GM21737 (cell line): ENCODE data around the gene AFDN.

ENCODE experiments used
- ATAC-seq: cut with Tn5 transposase; IDR thresholded peaks from one replicate; pipeline ENCODE4 v1.9.1; 2021; ENCODE audit warnings: mild to moderate bottlenecking, moderate library complexity; ENCODE audit not compliant: unreplicated experiment

The AFDN gene

GRCh38 chr6:167794161-167795157, 32.3 kb upstream of the AFDN start:
- no peak for ATAC-seq

GRCh38 chr6:167795321-167795811, 31.3 kb upstream of the AFDN start:
- ATAC-seq = no peak

GRCh38 chr6:167795874-167796191, 30.9 kb upstream of the AFDN start:
- no peak for ATAC-seq

GRCh38 chr6:167796192-167796981, 30.3 kb upstream of the AFDN start:
- ATAC-seq = no peak

GRCh38 chr6:167797011-167797471, 29.7 kb upstream of the AFDN start:
- no peak for ATAC-seq

- ATAC-seq = no peak
These were observed 29.0 kb upstream of the AFDN start for GRCh38 chr6:167797476-167798265.

- no peak for ATAC-seq
These were observed 28.3 kb upstream of the AFDN start for GRCh38 chr6:167798453-167798852.

- ATAC-seq = no peak
These were observed 27.5 kb upstream of the AFDN start for GRCh38 chr6:167799033-167799821.

GRCh38 chr6:167800549-167800948, 26.2 kb upstream of the AFDN start:
- no peak for ATAC-seq

GRCh38 chr6:167801263-167801662, 25.4 kb upstream of the AFDN start:
- ATAC-seq = no peak

GRCh38 chr6:167802339-167802738, 24.4 kb upstream of the AFDN start:
- no peak for ATAC-seq

- no peak for ATAC-seq
These were observed 22.9 kb upstream of the AFDN start for GRCh38 chr6:167803816-167804215.

- no peak for ATAC-seq
These were observed 22.3 kb upstream of the AFDN start for GRCh38 chr6:167804281-167805013.

GRCh38 chr6:167805349-167806060, 21.2 kb upstream of the AFDN start:
- ATAC-seq = no peak

GRCh38 chr6:167806061-167806700, 20.5 kb upstream of the AFDN start:
- ATAC-seq = no peak

GRCh38 chr6:167807200-167807599, 19.5 kb upstream of the AFDN start:
- no peak for ATAC-seq

GRCh38 chr6:167807756-167808155, 19.0 kb upstream of the AFDN start:
- ATAC-seq = no peak

GRCh38 chr6:167811040-167811439, 15.7 kb upstream of the AFDN start:
- no peak for ATAC-seq
